GM18870 (cell line): ENCODE measurements around the gene ELOVL5.
"Not testable (repeated sequence)": the region's sequence is repeated elsewhere in the genome, so short reads cannot be mapped to it uniquely, and the experiment has no call there.

Experiments
- ATAC-seq: cut with Tn5 transposase; IDR thresholded peaks from one replicate; pipeline ENCODE4 v1.9.1; 2021; ENCODE audit warnings: moderate library complexity; ENCODE audit not compliant: unreplicated experiment

ELOVL5 gene, protein sequence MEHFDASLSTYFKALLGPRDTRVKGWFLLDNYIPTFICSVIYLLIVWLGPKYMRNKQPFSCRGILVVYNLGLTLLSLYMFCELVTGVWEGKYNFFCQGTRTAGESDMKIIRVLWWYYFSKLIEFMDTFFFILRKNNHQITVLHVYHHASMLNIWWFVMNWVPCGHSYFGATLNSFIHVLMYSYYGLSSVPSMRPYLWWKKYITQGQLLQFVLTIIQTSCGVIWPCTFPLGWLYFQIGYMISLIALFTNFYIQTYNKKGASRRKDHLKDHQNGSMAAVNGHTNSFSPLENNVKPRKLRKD

DNA sequence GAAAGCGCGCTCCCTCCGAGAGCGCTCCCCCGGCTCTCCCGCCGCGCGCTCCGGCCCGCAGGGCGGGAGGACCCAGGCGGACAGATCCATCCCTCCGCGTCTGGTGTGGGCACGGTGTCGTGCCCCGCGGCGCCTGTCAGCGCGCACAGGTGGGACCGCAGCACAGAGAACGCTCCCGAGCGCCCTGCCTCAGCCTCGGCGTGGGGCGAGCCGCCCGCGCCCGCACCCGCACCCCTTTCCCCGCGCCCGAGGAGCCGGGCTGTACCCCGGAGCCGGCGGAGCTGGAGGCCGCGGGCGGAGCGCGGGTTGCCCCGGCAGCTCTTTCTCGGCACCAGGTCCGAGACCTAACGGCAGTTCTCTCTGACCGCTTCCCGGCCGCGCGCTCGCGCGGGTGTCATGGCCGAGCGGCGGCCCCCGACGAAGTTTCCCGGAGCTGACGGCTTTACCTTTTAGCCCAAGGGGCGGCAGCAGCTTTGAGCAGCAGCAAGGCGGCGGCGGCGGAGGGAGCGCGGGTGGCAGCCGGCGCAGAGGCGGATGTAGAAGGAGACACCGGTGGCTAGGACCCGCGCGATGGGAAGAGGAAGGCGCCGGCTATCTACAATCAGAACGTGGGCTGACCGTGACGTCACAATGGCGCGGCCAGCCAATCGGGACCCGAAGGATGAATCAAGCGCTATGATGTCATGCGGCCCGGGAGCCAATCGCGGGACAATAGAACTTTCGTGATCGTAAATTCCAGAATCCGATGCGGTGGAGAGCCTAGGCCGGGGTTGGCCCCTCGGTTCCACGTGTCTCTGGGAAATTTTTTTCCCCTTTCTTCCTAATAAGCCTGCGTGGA is at the start of gene ELOVL5:
Gene ELOVL5 (minus strand): TSS at position 580 of the 838 bp plus-strand sequence. CDS start 53,251 bp downstream, outside the sequence.
- ATAC-seq = peak; percentile 79

DNA sequence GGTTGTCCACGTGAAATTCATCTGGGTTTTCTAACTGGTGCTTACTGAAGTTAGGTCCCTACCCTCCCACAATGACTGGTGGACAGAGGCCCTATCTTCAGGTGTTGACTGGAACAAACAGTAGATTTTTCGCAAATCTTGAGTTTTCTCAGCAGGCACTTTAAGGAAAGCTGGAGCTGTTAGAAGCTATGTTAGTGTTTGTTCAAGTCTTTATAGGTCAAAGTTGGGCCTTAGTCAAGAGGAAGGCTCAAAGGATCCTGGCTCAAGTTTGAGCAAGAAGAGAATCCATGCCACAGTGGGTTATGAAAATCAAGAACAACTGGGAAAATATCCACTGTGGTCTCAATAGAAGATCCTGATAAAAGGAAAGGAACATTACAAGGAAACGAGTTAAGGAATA is 48.5 kb upstream of the ELOVL5 start:
- ATAC-seq = no peak

DNA sequence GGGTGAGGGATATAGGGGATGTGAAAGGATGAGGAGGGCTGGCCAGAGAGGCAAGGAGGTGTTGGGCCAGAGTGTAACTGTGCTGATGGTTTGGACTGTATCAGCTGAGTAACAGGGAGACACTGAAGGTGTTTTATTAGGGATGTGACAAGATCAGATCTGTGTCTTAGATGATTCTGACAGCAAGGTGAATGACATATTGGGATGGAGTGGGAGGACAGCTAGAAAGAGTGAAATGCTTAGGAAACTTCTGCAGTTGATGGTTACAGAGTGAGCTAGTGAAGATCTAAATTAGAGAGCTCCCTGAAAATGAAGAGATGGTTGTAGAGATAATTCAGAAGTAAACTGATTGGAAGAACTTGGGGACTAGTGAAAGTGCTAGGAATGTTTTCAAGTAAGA is 47.2 kb upstream of the ELOVL5 start:
- no peak for ATAC-seq

DNA sequence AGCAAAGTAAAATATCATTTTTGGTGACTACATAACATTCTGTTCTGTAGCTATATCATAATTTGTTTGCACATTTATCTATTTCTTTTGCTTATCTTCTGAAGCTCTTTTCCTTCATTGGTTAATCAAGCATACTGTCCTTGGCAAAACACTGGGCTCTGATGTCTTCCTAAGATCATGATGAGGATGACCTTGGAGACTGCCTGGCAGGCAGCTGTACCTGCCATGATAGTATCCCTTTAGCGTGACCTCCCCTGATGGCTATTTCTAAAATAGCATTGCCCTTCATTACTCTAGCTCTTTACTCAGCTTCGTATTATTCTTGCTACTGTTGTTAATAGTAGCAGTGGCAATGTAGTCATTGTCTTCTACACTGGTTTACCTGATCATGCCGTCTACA is 46.0 kb upstream of the ELOVL5 start:
- no peak for ATAC-seq

DNA sequence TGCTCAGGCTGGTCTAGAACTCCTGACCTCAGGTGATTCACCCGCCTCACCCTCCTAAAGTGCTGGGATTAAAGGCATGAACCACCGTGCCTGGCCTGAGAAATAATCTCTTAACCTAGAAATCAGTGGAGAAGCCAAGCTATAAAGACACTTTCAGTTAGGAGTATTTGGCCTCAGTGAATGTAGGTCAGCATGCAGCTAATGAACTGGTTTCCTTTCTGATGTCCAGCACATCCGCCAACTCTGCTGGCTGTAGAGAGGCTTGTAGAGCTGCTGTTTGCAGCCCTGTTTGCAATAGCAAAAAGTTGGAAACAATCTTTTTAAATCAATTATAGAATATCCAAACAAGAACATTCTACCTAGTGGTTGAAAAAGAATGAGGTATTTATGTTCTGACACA is 42.4 kb upstream of the ELOVL5 start:
- no peak for ATAC-seq

DNA sequence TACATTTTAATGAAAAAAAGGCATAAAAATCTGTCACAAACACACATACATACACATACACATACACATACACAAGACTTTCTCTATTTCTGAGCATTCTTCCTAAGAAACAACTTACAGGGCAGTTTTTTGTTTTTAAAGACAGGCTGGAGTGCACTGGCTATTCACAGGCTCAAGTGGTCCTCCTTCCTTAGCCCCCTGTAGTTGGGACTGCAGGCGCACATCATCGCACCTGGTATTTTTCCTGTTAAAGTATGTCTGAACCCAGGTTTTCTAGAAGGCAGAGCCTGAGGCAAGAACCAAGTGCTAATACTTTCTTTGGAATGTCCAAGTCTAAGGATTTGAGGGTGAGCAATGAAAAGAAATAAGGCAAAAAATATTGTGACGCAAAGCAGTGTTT is 41.3 kb upstream of the ELOVL5 start:
- no peak for ATAC-seq

DNA sequence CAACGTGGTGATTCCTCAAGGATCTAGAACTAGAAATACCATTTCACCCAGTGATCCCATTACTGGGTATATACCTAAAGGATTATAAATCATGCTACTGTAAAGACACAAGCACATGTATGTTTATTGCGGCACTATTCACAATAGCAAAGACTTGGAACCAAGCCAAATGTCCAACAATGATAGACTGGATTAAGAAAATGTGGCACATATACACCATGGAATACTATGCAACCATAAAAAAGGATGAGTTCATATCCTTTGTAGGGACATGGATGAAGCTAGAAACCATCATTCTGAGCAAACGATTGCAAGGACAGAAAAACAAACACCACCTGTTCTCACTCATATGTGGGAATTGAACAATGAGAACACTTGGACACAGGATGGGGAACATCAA is 39.9 kb upstream of the ELOVL5 start:
- not testable (repeated sequence) for ATAC-seq

DNA sequence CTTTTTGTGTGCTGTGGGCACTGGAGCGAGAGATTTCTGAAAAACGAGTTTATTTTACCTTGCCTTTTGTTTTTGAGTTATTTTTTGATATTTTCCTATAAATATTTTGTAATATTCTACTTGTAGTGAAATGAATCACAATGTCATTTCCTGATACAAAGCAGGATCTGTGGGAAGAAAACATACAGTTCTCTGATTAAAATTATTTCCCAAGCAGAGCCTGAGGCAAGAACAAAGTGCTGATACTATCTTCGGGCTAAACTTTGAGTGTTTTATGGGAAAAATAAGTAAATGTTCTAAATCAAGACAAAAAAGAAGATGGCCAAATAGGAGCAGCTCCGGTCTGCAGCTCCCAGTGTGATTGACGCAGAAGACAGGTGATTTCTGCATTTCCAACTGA is 33.7 kb upstream of the ELOVL5 start:
- ATAC-seq = no peak

DNA sequence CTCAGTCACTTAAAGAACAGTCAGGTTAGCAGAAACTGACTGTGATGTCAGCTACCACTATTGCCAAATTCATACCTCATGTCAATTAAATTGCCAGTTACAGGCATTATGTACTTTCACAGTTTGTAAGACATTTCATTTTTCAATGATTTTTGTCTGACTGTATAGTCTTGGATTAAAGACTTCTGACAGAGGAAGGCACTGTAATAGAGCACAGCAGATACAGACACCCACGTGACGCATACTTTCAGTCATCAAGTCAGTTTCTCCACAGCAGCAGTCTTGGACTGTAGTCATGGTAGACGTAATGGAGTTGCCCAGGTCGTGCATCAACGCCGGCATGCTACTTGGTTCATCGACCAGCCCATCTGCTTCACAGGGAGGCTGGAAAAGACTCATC is 29.5 kb upstream of the ELOVL5 start:
- ATAC-seq = no peak

DNA sequence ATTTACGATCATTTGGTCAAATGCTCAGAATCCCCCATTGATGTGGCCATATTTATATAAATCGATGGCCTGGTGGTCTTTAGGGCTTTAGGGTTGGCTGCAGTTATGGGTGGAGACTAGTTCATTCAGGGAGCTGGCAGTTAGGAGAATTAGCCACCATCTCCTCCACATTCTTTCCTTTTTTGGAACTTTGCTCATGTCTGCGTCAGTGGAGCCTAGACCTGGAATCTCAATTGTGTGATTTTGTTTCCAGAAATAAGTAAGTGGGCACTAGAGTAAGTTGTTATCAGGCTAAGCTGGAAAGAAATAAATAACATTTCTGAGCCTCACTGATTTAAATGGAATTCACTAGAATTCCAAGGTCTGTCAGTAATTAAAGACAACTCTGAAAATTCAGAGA is 29.0 kb upstream of the ELOVL5 start:
- ATAC-seq = no peak

DNA sequence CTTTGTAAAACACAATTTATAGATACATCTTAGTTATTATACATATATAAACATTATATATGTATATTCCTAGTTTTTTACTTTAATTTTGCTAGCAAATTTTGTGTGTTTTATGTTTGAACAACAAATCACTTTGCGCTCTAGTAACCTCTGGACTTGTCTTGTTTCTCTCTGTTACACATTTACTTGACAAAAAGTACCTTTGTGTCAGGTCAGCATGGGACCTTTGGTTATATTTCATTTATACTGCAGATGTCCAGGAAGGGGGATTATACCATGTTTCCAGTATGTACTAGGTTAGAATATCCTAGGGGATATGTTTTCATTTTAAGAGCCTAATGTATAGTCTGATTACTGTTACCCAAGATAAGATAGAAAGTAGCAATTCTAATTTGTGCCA is 28.5 kb upstream of the ELOVL5 start:
- no peak for ATAC-seq

DNA sequence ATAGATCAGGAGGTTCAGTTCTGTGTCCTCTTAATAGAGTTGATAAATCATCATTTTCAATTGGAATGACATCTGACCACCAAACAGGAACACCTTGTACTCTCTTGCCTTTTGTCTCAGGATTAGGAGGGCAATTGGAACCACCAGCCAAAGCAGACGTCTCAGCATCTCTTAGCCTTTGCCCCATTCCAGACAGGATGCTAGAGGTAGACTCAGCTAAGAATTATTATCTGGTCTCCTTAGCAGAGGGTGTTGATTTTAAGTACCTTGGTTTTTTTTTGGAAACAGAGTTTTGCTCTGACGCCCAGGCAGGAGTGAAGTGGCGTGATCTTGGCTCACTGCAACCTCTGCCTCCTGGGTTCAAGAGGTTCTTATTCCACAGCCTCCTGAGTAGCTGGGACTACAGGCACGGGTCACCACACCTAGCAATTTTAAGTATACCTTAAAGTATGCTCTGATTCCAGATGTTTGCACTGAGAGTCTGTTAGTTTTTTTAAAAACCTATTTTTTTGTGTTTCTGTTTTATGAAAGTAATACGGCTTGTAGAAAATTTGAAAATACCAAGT is 28.0 kb upstream of the ELOVL5 start:
- no peak for ATAC-seq

DNA sequence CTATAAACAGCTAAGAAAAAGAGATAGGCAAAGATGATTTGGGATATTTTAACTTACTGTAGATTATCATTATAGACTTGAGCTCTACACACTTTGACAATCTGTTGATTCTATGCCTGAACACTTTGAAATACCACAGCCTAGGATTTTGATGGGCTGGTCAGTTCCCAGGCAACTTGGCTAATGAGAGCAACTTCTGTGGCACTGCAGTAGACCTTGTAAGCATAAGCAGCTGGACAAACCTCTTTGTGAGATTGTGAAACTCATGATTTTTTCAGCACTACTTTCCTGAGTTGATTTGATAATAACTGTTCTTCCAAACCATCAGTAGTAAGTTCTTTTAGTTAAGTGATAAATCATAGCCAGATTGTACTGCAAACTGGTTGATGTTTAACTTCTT is 27.1 kb upstream of the ELOVL5 start:
- no peak for ATAC-seq

DNA sequence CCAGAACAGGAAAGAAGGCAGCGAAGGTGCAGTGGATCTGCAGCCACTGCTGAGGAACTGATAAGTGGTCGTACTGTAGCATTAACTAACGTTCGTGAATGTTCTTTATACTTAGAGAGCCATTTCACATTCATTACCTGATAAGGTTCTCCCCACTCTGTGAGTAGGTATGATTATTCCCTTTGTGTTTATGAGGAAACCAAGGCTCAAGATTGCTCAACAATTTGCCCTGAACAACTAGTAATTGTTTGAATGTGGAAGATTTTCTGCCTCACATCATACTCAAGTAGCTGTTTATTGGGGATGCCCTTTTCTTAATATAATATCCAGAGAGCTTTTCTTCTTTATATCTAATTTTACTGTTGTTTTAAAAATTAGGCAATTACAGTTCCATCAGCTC is 24.9 kb upstream of the ELOVL5 start:
- no peak for ATAC-seq

DNA sequence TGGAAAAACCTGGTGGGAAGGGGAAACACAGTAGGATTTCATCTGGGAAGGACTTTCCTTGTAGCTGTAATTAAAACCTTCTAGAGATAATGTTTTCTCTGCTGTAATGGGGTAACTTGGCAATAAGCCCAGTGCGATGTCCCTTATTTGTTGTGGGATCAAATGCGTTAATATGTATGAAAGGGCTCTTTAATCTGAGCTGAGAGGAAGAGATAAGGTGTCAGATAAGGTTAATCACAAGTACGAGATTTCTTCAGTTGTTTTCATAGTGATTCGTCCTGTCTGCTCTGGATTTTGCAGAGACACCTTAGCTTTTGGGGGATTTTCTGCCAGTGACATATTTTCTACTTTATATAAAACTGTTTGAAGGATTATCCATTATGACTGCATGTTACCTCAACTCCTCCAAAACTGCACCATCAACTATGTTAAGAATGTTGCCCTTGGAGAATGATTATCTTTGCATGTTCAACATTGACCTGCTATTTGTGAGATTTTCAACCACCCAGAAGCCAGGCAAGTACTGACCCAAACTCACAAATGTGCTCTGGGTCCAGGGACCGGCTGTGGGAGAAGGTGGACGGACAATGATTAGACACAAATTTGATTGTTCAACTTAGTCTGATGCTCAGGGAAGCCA is 21.2 kb upstream of the ELOVL5 start:
- ATAC-seq = no peak

DNA sequence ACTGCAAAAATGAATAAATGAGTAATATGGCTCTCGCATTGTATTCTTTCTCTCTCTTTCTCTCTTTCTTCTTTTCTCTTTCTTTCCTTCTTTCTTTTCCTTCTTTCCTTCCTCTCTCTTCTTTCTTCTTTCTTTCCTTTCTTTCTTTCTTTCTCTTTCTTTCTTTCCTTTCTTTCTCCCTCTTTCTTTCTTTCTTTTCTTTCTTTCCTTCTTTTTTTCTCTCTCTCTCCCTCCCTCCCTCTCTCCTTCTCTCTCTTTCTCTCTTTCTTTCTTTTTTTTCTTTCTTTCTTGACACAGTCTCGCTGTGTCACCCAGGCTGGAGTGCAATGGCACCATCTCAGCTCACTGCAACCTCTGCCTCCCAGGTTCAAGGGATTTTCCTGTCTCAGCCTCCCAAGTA is 20.3 kb upstream of the ELOVL5 start:
- ATAC-seq = no peak

DNA sequence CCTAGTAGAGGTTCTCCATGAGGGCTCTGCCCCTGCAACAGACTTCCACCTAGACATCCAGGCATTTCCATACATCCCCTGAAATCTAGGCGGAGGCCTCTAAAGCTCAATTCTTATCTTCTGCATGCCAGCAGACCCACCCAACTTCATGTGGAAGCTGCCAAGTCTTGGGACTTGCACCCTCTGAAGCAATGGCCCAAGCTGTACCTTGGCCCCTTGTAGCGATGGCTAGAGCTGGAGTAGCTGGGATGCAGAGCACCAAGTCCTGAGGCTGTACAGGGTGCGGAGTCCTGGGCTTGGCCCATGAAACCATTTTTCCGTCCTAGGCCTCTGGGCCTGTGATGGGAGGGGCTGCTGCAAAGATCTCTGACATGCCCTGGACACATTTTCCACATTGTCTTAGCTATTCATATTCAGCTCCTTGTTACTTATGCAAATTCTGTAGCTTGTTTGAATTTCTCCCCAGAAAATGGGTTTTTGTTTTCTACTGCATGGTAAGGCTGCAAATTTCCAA is 17.4 kb upstream of the ELOVL5 start:
- ATAC-seq = no peak

DNA sequence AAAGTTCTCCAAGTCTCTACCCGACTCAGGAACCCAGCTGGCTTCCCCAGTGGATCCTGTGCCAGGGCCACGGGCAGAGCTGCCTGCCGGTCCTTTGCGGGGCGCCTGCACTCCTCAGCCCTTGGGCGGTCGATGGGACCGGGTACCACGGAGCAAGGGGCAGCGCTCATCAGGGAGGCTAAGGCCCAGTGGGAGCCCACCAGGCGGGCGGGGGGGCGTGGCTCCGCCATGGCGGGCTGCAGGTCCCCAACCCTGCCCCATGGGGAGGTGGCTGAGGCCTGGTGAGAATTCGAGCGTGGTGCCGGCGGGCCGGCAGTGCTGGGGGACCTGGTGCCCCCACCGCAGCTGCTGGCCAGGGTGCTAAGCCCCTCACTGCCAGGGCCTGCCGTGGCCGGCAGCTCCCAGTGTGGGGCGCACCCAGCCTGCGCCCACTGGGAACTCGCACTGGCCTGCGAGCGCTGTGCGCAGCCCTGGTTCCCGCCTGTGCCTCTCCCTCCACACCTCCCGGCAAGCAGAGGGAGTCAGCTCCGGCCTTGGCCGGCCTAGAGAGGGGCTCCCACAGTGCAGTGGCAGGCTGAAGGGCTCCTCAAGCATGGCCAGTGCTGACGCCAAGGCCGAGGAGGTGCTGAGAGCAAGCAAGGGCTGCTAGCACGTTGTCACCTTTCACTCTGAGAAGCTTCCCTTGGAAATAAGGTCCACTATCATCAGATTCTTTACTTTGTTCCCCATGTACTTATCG is 14.8 kb upstream of the ELOVL5 start:
- no peak for ATAC-seq

DNA sequence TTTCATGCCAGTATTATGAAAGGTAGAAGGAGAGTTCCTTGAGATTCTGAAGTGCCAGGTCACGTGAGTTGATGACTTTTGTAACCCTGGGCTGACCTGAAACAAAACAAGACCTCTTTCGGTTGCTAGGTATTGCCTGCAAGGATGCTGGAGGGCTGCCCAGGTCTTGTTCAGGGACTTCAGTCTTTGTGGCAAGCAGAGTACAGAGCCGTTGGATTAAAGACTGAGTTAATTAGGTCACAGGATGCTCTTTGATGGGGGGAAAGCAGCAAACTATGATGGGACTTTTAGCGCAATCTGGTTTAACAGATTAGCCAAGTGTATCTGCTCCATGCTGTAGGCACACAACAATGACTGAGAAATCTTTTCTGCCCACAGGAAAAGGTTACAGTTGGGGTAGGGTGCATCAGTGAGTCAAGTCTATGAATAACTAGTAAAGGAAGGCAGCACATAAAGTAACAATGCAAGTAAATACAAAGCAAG is 12.8 kb upstream of the ELOVL5 start:
- ATAC-seq = no peak

DNA sequence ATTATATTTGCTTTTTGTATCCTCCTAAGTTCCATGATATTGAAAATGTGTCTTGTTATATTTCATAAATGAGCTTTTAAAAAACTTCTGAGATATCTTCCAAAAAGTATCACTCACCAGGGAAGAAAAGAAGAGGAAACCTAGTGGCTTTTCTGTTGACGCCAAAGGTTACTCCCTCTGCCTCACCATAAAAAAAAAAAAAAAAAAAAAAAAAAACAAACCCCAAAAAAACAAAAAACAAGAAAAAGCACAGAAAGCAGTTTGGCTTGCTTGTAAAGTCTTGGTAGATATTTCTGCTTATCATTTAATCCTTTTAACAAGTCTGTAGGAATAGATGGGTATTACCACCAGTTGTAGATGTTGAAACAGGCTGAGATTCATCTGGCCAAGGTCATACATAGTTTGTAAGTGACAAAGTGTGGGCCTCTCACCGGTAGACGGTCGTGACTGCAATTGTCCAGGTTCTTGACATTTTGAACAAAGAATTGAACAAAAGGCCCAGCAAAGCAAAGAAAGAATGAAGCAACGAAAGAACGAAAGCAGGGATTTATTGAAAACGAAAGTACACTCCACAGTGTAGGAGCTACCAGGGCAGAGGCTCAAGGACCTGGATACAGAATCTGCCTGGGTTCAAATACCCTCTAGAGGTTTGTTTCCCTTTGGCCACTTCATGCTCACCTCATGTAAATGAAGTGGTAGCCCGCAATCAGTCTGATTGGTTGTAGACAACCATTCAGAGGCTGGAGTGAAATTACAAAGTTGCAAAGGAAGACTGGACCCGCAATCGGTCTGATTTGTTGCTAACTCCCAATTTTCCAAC is 11.6 kb upstream of the ELOVL5 start:
- ATAC-seq = no peak
